Adipocyte (in vitro differentiated cells): ENCODE measurements around the gene SCAMP3.
A peak's percentile ranks its signal among the peaks of the same experiment; 100 is the strongest.
"Not testable (repeated sequence)": the region's sequence is repeated elsewhere in the genome, so short reads cannot be mapped to it uniquely, and the experiment has no call there.

ENCODE experiments used
- DNase-seq: peaks from one replicate; pipeline ENCODE4 v3.0.0-alpha.2; 2015; ENCODE audit warnings: low read depth
- H3K27me3 ChIP-seq: replicated peaks from 2 replicates; pipeline ENCODE4 v1.7.0; 2013; ENCODE audit warnings: mild to moderate bottlenecking, low read length, moderate library complexity; ENCODE audit not compliant: control insufficient read depth, insufficient read depth
- H3K36me3 ChIP-seq: 2 replicates; pipeline ENCODE4 v1.7.0; 2013; ENCODE audit warnings: low read length, mild to moderate bottlenecking, moderate library complexity; ENCODE audit not compliant: control insufficient read depth, insufficient read depth, severe bottlenecking
- H3K4me1 ChIP-seq: 2 replicates; pipeline ENCODE4 v1.7.0; 2013; ENCODE audit warnings: mild to moderate bottlenecking, low read length, moderate library complexity; ENCODE audit not compliant: control insufficient read depth, insufficient read depth
- H3K4me3 ChIP-seq: 2 replicates; pipeline ENCODE4 v1.7.0; 2013; ENCODE audit warnings: mild to moderate bottlenecking, low read length, moderate library complexity
- H3K9ac ChIP-seq: 2 replicates; pipeline ENCODE4 v1.7.0; 2013; ENCODE audit warnings: mild to moderate bottlenecking, low read length, moderate library complexity
- H3K9me3 ChIP-seq: 2 replicates; pipeline ENCODE4 v1.7.0; 2013; ENCODE audit warnings: mild to moderate bottlenecking, low read length, moderate library complexity; ENCODE audit not compliant: control insufficient read depth

Gene SCAMP3

GRCh38 chr1:155220211-155220965, 41.8 kb downstream of the SCAMP3 start:
- not testable (repeated sequence) for H3K36me3 ChIP-seq, DNase-seq, H3K9me3 ChIP-seq, H3K9ac ChIP-seq, H3K27me3 ChIP-seq, H3K4me3 ChIP-seq
- peaks cover 31% of the 10 kb centered on the region for H3K4me1 ChIP-seq

GRCh38 chr1:155219592-155220031, 42.5 kb downstream of the SCAMP3 start:
- H3K4me1 ChIP-seq: peaks cover 23% of the 10 kb centered on the region
- no peaks in the 10 kb centered on the region for H3K9me3 ChIP-seq
- no peak for DNase-seq
- H3K27me3 ChIP-seq: no peaks in the 10 kb centered on the region
- no peaks in the 10 kb centered on the region for H3K36me3 ChIP-seq
- H3K9ac ChIP-seq: no peak overlapping the region
- peak overlapping the region; percentile 25 for H3K4me3 ChIP-seq

DNA sequence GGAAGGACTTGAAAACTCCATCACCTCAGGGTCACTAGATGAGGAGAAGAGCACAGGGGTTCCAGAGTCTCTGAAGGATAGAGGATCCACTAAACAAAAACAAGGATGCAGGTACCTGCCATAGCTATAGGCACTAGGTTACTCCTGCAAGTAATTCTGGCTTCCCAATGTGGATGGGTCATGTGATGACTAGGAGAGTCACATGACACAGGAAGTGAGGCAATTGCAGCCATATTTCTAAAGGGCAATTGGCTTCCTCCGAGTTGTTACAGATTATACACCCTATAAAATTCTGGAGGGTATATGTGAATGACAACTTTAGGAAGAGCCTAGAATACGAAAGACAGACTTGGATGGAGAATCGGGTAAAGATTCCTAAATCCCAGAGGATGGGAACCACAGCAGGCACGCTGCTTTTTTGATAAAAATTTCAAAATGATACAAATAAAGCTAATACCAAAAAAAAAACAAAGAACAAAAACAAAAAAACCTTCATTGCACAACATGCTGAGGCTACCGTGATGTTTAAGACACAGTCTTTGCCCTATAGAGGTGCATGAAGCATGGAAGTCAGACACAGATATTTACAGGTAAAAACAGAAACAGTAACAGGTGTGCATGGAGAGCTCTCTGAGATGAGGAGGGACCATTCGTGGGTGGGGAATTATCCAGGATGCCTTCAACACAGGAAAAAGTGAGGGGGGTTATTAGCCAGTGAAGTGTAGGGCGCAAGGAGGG, 43.1 kb downstream of the SCAMP3 start:
- Histone ChIP-seq H3K4me3 (peak overlapping the region; percentile 37), H3K9me3 (no peaks in the 10 kb centered on the region), H3K27me3 (no peaks in the 10 kb centered on the region), H3K9ac (no peak overlapping the region), H3K4me1 (peaks cover 17% of the 10 kb centered on the region), H3K36me3 (no peaks in the 10 kb centered on the region)
- peak; percentile 74 for DNase-seq

DNA sequence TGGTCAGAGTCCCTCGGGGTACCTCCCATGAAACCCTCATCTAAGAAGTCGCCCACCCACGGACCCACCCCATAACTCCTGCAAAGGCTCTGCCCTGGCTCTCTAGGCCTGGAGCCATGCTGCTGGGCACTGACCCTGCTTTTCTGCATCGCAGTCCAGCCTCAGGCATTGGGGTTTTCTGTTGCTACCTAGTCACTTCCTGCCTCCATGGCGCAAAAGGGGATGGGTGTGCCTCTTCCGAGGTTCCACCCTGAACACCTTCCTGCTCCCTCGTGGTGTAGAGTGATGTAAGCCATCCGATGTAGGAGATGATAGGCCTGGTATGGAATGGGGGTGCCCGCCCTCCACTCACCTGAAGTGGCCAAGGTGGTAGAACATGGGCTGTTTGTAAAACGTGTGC, 47.5 kb downstream of the SCAMP3 start:
- H3K4me1 ChIP-seq: peaks cover 12% of the 10 kb centered on the region
- not testable (repeated sequence) for H3K36me3 ChIP-seq, DNase-seq, H3K9me3 ChIP-seq, H3K4me3 ChIP-seq, H3K9ac ChIP-seq, H3K27me3 ChIP-seq

DNA sequence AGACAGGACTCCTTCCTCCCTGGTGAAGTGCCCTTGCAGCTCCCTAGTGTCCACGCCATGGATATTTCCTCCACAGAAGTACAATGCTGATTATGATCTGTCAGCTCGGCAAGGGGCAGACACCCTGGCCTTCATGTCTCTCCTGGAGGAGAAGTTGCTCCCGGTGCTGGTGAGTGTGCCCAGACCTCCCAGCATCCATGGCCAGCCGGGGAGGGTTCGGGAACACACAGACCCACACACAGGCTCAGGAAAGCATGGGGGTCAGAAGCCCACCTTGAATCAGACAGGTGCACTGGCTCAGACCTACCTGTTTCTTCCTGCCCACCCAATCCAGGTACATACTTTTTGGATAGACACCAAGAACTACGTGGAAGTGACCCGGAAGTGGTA, 50.1 kb downstream of the SCAMP3 start:
- peaks cover 21% of the 10 kb centered on the region for H3K4me1 ChIP-seq
- not testable (repeated sequence) for H3K4me3 ChIP-seq, H3K9me3 ChIP-seq, H3K36me3 ChIP-seq, DNase-seq, H3K27me3 ChIP-seq
- H3K9ac ChIP-seq: peak overlapping the region; percentile 15

DNA sequence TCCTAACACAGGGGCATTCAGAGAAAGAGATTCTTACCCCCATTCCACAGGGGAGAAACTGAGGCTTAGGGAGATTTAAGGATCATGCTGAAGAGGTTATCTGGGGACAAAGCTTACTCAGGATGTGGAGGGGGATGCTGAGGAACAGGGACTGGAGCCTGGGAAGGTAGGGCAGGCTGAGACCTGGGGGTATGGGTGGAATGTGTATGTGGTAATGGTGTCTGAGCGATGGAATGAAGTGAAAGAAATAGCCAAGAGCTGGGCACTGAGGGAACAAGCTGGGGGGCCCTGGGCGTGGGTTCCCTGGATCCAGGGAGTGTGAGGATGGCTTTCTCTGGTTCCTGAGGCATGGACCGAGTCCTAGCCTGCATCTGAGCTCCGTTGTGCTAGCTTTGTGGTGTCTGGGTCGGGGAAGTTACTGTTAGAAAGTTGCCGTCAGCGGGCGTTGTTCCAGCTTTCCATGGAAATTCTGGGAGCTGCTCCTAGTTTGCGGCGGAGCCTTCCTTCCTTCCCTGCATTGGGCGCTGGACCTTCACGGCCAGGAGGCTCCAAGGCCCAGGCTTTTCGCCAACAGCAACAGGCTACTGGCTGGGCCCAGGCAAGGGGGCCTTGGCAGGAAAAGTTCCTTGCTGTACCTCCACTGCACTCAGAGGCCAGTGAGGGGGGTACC, 50.6 kb downstream of the SCAMP3 start:
- H3K36me3 ChIP-seq, H3K4me3 ChIP-seq, DNase-seq, H3K27me3 ChIP-seq, H3K9me3 ChIP-seq: not testable (repeated sequence)
- Histone ChIP-seq H3K4me1 (peaks cover 23% of the 10 kb centered on the region), H3K9ac (peak overlapping the region; percentile 15)

DNA sequence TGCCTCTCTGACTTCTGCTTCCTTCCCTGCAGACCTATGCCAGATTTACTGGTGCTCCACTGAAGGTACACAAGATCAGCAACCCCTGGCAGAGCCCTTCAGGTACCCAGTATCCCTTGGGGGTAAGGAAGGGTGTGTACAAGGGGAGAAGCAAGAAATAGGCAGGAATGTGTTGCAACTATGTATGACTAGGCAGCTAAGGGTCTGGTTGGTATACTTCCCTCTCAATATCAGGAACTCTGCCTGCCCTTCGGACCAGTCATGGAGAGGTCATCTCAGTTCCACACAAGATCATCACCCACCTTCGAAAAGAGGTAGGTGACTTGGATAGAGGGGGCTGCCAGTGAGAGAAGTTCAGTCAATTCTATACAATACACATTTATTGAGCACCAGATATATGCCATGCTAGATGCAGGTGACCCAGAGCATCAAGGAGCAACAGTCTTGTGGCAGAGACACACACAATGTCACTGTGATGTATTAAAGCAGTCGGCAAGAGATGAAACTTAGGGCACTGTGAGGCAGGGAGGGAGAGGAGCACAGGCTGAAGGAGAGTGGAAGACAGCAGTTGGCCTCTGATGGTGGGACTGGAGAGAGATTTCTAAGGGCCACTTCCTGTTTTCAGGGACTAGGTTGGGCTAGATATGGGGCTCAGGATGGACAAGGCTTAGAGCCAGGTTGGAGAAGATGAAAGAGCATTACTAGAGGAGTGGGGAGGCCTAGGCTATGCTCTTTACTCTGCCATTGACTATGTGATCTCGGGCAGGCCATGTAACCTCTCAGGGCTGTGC, 51.7 kb downstream of the SCAMP3 start:
- Histone ChIP-seq H3K27me3 (no peaks in the 10 kb centered on the region), H3K9ac (no peak overlapping the region)

GRCh38 chr1:155209312-155209721, 52.8 kb downstream of the SCAMP3 start:
- Histone ChIP-seq H3K4me1 (peaks cover 23% of the 10 kb centered on the region), H3K9me3 (no peaks in the 10 kb centered on the region), H3K4me3 (peak overlapping the region; percentile 99), H3K9ac (peak overlapping the region; percentile 97), H3K27me3 (no peaks in the 10 kb centered on the region), H3K36me3 (peaks cover 10% of the 10 kb centered on the region)
- no peak for DNase-seq

More for the DNA sequence above, 51.7 kb downstream of the SCAMP3 start:
- peaks cover 23% of the 10 kb centered on the region for H3K4me1 ChIP-seq
- no peak for DNase-seq
- no peaks in the 10 kb centered on the region for H3K9me3 ChIP-seq
- H3K36me3 ChIP-seq: peaks cover 10% of the 10 kb centered on the region
- H3K4me3 ChIP-seq: no peak overlapping the region

- peaks cover 23% of the 10 kb centered on the region for H3K4me1 ChIP-seq
- peak within 1 kb of the TSS; percentile 97 for H3K9ac ChIP-seq
- peak; percentile 96 for DNase-seq
Measured at GRCh38 chr1:155208541-155209311, 53.4 kb downstream of the SCAMP3 start, which contains the start of gene MTX1. Gene MTX1, plus strand, starts transcription at chr1:155208695. Its CDS starts 110 bp downstream, at chr1:155208805.

DNA sequence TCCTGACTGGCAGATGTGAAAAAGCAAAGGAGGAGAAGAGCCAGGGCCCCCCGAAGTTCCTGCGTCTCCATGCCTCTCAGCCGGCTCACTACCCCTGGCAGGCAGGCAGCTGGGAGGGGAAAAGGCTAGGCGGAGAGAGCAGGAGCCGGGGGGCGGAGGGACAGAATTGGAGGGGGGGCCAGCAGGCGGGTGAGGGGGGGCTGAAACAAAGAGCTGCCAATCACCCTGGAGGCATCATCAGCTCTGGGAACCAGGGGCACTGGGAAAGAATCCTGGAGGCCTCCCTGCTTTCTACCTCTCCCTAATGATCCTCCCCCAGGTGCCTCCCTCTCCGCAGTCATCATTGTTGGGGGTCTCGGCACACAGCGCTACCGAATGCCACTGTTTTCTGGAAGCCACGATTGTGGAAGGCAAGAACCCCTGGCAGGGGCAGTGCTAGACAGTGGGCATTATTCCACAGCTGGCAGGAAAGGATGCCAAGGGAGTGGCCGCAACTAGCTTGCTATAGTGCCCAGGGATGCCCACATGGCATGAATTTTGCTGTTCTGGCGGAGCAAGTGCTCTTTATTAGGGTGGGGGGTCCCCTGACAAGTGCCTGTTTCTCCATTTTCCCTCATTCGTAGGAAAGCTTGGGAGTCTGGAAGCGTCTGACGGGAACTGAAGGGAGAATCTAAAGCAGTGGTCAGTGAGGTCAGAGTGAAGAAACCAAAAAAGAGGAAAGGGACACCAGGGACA, 54.2 kb downstream of the SCAMP3 start, which contains the start of gene THBS3:
Gene THBS3, minus strand, starts transcription at position 92 of the 735 bp plus-strand sequence. Its CDS starts 21 bp downstream, at position 71.
- Histone ChIP-seq H3K9me3 (no peaks in the 10 kb centered on the region), H3K4me1 (peaks cover 23% of the 10 kb centered on the region), H3K27me3 (no peaks in the 10 kb centered on the region), H3K4me3 (peak within 1 kb of the TSS; percentile 99), H3K36me3 (peaks cover 10% of the 10 kb centered on the region), H3K9ac (peak within 1 kb of the TSS; percentile 97)
- peak; percentile 70 for DNase-seq

More at GRCh38 chr1:155208541-155209311, 53.4 kb downstream of the SCAMP3 start, which contains the start of gene MTX1:
- no peaks in the 10 kb centered on the region for H3K27me3 ChIP-seq
- peak within 1 kb of the TSS; percentile 99 for H3K4me3 ChIP-seq
- H3K9me3 ChIP-seq: no peaks in the 10 kb centered on the region
- H3K36me3 ChIP-seq: peaks cover 10% of the 10 kb centered on the region
